Astrocyte (in vitro differentiated cells and primary cell): ENCODE results near the gene PRKAR2B.

Experiments used
- CTCF ChIP-seq: IDR thresholded peaks from 2 replicates; pipeline ENCODE4 v1.5.1; 2011; ENCODE audit warnings: low read depth, mild to moderate bottlenecking, inconsistent platforms, low read length, moderate library complexity; ENCODE audit not compliant: insufficient read depth
- EZH2 ChIP-seq: IDR thresholded peaks from 2 replicates; pipeline ENCODE4 v1.6.1; 2012; ENCODE audit warnings: mild to moderate bottlenecking, low read length, inconsistent platforms; ENCODE audit not compliant: insufficient read depth

GRCh38 chr7:106994833-106995232 is 49.7 kb upstream of the PRKAR2B start:
- TF ChIP-seq CTCF (no peak), EZH2 (no peak)
